WTC11 (cell line): Measurements from ENCODE around the gene EZR. TPM values are rescaled to one million over a fixed set of nuclear protein-coding genes. Genes with fewer than 3 reads are reported as not detected.
A peak's percentile ranks its signal among the peaks of the same experiment; 100 is the strongest.

ENCODE experiments used
- ATAC-seq: fragments of 200-7000 bp; cut with Tn5 transposase; 2 replicates; pipeline ENCODE4 v1.10.0; 2021; ENCODE audit warnings: mild to moderate bottlenecking, moderate library complexity
- CTCF ChIA-PET: fragments of 300-600 bp; sonication (Branson Sonifier 250); formaldehyde crosslinking; loops from one replicate; lab custom pipeline; 2021; ENCODE audit warnings: antibody characterized with exemption; lab: Charles Lee
- POLR2A ChIA-PET: fragments of 350-600 bp; sonication (Branson Sonifier 250); formaldehyde crosslinking; loops from one replicate; lab custom pipeline; 2021; ENCODE audit warnings: antibody characterized with exemption; lab: Charles Lee
- DNase-seq: peaks from one replicate; pipeline ENCODE4 v3.0.0; 2021; ENCODE audit warnings: low spot score
- H3K27ac Mint-ChIP-seq: 2 replicates; pipeline ENCODE4 v1.8.0; 2021; ENCODE audit warnings: mixed read lengths
- H3K27me3 Mint-ChIP-seq: 2 replicates; pipeline ENCODE4 v1.8.0; 2021; ENCODE audit warnings: low read depth, mild to moderate bottlenecking, moderate library complexity, mixed read lengths
- H3K36me3 Mint-ChIP-seq: 2 replicates; pipeline ENCODE4 v1.8.0; 2021; ENCODE audit warnings: mixed read lengths
- H3K4me1 Mint-ChIP-seq: 2 replicates; pipeline ENCODE4 v1.8.0; 2022; ENCODE audit warnings: mixed read lengths
- H3K4me3 Mint-ChIP-seq: 2 replicates; pipeline ENCODE4 v1.8.0; 2021; ENCODE audit warnings: mild to moderate bottlenecking, moderate library complexity, mixed read lengths
- H3K9me3 Mint-ChIP-seq: 2 replicates; pipeline ENCODE4 v1.8.0; 2021; ENCODE audit warnings: mixed read lengths
- CREB1 ChIP-seq: sonication (generic); formaldehyde crosslinking; IDR thresholded peaks from 2 replicates; pipeline ENCODE4 v1.8.0; 2023; ENCODE audit warnings: mild to moderate bottlenecking, missing genetic modification reagents
- CREM ChIP-seq: sonication (generic); formaldehyde crosslinking; IDR thresholded peaks from 2 replicates; pipeline ENCODE4 v1.8.1; 2022; ENCODE audit warnings: mild to moderate bottlenecking, missing genetic modification reagents, moderate library complexity
- ESRRA ChIP-seq: sonication (generic); formaldehyde crosslinking; IDR thresholded peaks from 2 replicates; pipeline ENCODE4 v1.8.1; 2022; ENCODE audit warnings: mild to moderate bottlenecking, missing genetic modification reagents, borderline replicate concordance
- ETV6 ChIP-seq: sonication (generic); formaldehyde crosslinking; IDR thresholded peaks from 2 replicates; pipeline ENCODE4 v1.8.1; 2022; ENCODE audit warnings: mild to moderate bottlenecking, missing genetic modification reagents
- GRHL2 ChIP-seq: fragments of 250-450 bp; sonication (Bioruptor Pico); IDR thresholded peaks from 2 replicates; pipeline ENCODE4 v1.8.0; 2022; ENCODE audit warnings: mild to moderate bottlenecking, moderate library complexity; ENCODE audit not compliant: insufficient replicate concordance, severe bottlenecking
- MAX ChIP-seq: sonication (generic); formaldehyde crosslinking; IDR thresholded peaks from 2 replicates; pipeline ENCODE4 v1.8.0; 2022; ENCODE audit warnings: mild to moderate bottlenecking, missing genetic modification reagents
- MYBL2 ChIP-seq: sonication (generic); formaldehyde crosslinking; IDR thresholded peaks from 2 replicates; pipeline ENCODE4 v1.8.1; 2023; ENCODE audit warnings: mild to moderate bottlenecking, moderate library complexity, missing genetic modification reagents
- NFYB ChIP-seq: sonication (generic); formaldehyde crosslinking; conservative IDR thresholded peaks from 2 replicates; pipeline ENCODE4 v1.8.0; 2022; ENCODE audit warnings: low read depth, missing genetic modification reagents
- PREB ChIP-seq: sonication (generic); formaldehyde crosslinking; IDR thresholded peaks from 2 replicates; pipeline ENCODE4 v1.8.1; 2022; ENCODE audit warnings: mild to moderate bottlenecking, missing genetic modification reagents, moderate library complexity, borderline replicate concordance
- RELA ChIP-seq: sonication (generic); formaldehyde crosslinking; IDR thresholded peaks from 2 replicates; pipeline ENCODE4 v1.8.1; 2022; ENCODE audit warnings: missing genetic modification reagents, mild to moderate bottlenecking, borderline replicate concordance
- SMAD4 ChIP-seq: sonication (generic); formaldehyde crosslinking; IDR thresholded peaks from 2 replicates; pipeline ENCODE4 v1.8.0; 2022; ENCODE audit warnings: mild to moderate bottlenecking, missing genetic modification reagents
- TCF7 ChIP-seq: sonication (generic); formaldehyde crosslinking; IDR thresholded peaks from 2 replicates; pipeline ENCODE4 v1.8.0; 2022; ENCODE audit warnings: mild to moderate bottlenecking, low read depth, missing genetic modification reagents, moderate library complexity
- ZNF512 ChIP-seq: sonication (generic); formaldehyde crosslinking; IDR thresholded peaks from 2 replicates; pipeline ENCODE4 v1.8.1; 2022; ENCODE audit warnings: missing genetic modification reagents, borderline replicate concordance
- total RNA-seq: library from RNA; stranded (reverse); gene quantifications from 3 replicates; pipeline ENCODE4 v1.2.3, GENCODE V29; 2021
- TF ChIP-seq, protein P1 (sequence below): sonication (generic); formaldehyde crosslinking; IDR thresholded peaks from 2 replicates; pipeline ENCODE4 v1.8.0; 2023; ENCODE audit warnings: missing genetic modification reagents
- TF ChIP-seq, protein P2 (sequence below): sonication (generic); formaldehyde crosslinking; IDR thresholded peaks from 2 replicates; pipeline ENCODE4 v1.8.0; 2023; ENCODE audit warnings: missing genetic modification reagents, mild to moderate bottlenecking, borderline replicate concordance
- TF ChIP-seq, protein P3 (sequence below): sonication (generic); formaldehyde crosslinking; IDR thresholded peaks from 2 replicates; pipeline ENCODE4 v1.8.1; 2023; ENCODE audit warnings: mild to moderate bottlenecking, missing genetic modification reagents, moderate library complexity
- TF ChIP-seq, protein P4 (sequence below): sonication (generic); formaldehyde crosslinking; conservative IDR thresholded peaks from 2 replicates; pipeline ENCODE4 v1.8.1; 2023; ENCODE audit warnings: mild to moderate bottlenecking, low read depth, missing genetic modification reagents, moderate library complexity
- TF ChIP-seq, protein P5 (sequence below): sonication (generic); formaldehyde crosslinking; IDR thresholded peaks from 2 replicates; pipeline ENCODE4 v1.8.1; 2022; ENCODE audit warnings: mild to moderate bottlenecking, moderate library complexity, missing genetic modification reagents

EZR gene
- total RNA-seq, 1 experiment from 2014 or later = 215 TPM

- TF ChIP-seq TCF7 = no peak
- no peak for TF ChIP-seq MAX (CRISPR knock-in tag)
- no peak for TF ChIP-seq PREB (CRISPR knock-in tag)
These were observed 59.1 kb downstream of the EZR start (continued) for GRCh38 chr6:158759966-158760617.

GRCh38 chr6:158758941-158759479, 60.2 kb downstream of the EZR start:
- no peak overlapping the region for H3K4me3 Mint-ChIP-seq
- POLR2A ChIA-PET = interaction anchor here (0.6 to 1.0 kb wide), 2 partner anchors 10 kb away, joined by 3 read pairs; no protein-coding TSS in a partner anchor
- H3K27me3 Mint-ChIP-seq = no peaks in the 10 kb centered on the region
- H3K27ac Mint-ChIP-seq = no peak overlapping the region; the same call in 1 of the 2 replicates
- CTCF ChIA-PET = interaction anchor here (0.7 to 1.7 kb wide), 4 partner anchors 24 to 245 kb away, joined by 3 to 9 read pairs (median 4); no protein-coding TSS in a partner anchor
- DNase-seq (no peak), ATAC-seq (no peak)
- no peaks in the 10 kb centered on the region for H3K9me3 Mint-ChIP-seq
- H3K4me1 Mint-ChIP-seq = peaks cover 43% of the 10 kb centered on the region
- no peaks in the 10 kb centered on the region for H3K36me3 Mint-ChIP-seq
- TF ChIP-seq, protein P1, sequence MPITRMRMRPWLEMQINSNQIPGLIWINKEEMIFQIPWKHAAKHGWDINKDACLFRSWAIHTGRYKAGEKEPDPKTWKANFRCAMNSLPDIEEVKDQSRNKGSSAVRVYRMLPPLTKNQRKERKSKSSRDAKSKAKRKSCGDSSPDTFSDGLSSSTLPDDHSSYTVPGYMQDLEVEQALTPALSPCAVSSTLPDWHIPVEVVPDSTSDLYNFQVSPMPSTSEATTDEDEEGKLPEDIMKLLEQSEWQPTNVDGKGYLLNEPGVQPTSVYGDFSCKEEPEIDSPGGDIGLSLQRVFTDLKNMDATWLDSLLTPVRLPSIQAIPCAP (CRISPR knock-in tag) = no peak
- TF ChIP-seq RELA (CRISPR knock-in tag) (no peak), MAX (CRISPR knock-in tag) (0 out of 2 replicates have a peak, but pooled peaks have one; percentile 5), CREB1 (CRISPR knock-in tag) (no peak), NFYB (CRISPR knock-in tag) (no peak), ZNF512 (no peak), CREM (CRISPR knock-in tag) (no peak), PREB (CRISPR knock-in tag) (no peak), ETV6 (CRISPR knock-in tag) (no peak), SMAD4 (CRISPR knock-in tag) (no peak), MYBL2 (CRISPR knock-in tag) (no peak), ESRRA (CRISPR knock-in tag) (no peak), GRHL2 (CRISPR knock-in tag) (no peak)
- TF ChIP-seq, protein P2, sequence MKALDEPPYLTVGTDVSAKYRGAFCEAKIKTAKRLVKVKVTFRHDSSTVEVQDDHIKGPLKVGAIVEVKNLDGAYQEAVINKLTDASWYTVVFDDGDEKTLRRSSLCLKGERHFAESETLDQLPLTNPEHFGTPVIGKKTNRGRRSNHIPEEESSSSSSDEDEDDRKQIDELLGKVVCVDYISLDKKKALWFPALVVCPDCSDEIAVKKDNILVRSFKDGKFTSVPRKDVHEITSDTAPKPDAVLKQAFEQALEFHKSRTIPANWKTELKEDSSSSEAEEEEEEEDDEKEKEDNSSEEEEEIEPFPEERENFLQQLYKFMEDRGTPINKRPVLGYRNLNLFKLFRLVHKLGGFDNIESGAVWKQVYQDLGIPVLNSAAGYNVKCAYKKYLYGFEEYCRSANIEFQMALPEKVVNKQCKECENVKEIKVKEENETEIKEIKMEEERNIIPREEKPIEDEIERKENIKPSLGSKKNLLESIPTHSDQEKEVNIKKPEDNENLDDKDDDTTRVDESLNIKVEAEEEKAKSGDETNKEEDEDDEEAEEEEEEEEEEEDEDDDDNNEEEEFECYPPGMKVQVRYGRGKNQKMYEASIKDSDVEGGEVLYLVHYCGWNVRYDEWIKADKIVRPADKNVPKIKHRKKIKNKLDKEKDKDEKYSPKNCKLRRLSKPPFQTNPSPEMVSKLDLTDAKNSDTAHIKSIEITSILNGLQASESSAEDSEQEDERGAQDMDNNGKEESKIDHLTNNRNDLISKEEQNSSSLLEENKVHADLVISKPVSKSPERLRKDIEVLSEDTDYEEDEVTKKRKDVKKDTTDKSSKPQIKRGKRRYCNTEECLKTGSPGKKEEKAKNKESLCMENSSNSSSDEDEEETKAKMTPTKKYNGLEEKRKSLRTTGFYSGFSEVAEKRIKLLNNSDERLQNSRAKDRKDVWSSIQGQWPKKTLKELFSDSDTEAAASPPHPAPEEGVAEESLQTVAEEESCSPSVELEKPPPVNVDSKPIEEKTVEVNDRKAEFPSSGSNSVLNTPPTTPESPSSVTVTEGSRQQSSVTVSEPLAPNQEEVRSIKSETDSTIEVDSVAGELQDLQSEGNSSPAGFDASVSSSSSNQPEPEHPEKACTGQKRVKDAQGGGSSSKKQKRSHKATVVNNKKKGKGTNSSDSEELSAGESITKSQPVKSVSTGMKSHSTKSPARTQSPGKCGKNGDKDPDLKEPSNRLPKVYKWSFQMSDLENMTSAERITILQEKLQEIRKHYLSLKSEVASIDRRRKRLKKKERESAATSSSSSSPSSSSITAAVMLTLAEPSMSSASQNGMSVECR (CRISPR knock-in tag) = 0 out of 2 replicates have a peak, but pooled peaks have one; percentile 14
- TF ChIP-seq, protein P3, sequence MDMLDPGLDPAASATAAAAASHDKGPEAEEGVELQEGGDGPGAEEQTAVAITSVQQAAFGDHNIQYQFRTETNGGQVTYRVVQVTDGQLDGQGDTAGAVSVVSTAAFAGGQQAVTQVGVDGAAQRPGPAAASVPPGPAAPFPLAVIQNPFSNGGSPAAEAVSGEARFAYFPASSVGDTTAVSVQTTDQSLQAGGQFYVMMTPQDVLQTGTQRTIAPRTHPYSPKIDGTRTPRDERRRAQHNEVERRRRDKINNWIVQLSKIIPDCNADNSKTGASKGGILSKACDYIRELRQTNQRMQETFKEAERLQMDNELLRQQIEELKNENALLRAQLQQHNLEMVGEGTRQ (CRISPR knock-in tag) = no peak
- TF ChIP-seq, protein P4, sequence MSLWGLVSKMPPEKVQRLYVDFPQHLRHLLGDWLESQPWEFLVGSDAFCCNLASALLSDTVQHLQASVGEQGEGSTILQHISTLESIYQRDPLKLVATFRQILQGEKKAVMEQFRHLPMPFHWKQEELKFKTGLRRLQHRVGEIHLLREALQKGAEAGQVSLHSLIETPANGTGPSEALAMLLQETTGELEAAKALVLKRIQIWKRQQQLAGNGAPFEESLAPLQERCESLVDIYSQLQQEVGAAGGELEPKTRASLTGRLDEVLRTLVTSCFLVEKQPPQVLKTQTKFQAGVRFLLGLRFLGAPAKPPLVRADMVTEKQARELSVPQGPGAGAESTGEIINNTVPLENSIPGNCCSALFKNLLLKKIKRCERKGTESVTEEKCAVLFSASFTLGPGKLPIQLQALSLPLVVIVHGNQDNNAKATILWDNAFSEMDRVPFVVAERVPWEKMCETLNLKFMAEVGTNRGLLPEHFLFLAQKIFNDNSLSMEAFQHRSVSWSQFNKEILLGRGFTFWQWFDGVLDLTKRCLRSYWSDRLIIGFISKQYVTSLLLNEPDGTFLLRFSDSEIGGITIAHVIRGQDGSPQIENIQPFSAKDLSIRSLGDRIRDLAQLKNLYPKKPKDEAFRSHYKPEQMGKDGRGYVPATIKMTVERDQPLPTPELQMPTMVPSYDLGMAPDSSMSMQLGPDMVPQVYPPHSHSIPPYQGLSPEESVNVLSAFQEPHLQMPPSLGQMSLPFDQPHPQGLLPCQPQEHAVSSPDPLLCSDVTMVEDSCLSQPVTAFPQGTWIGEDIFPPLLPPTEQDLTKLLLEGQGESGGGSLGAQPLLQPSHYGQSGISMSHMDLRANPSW (CRISPR knock-in tag) = no peak
- TF ChIP-seq, protein P5, sequence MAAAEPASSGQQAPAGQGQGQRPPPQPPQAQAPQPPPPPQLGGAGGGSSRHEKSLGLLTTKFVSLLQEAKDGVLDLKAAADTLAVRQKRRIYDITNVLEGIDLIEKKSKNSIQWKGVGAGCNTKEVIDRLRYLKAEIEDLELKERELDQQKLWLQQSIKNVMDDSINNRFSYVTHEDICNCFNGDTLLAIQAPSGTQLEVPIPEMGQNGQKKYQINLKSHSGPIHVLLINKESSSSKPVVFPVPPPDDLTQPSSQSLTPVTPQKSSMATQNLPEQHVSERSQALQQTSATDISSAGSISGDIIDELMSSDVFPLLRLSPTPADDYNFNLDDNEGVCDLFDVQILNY (CRISPR knock-in tag) = no peak
